DMS114 treated with DMSO at 0.1 percent for 48 hours (cell line): ENCODE measurements around the gene CTNND1.

ENCODE experiments used
- DNase-seq: peaks from one replicate; lab custom pipeline; 2025; ENCODE audit not compliant: unreplicated experiment; lab: John Stamatoyannopoulos, UW

Gene CTNND1

DNA sequence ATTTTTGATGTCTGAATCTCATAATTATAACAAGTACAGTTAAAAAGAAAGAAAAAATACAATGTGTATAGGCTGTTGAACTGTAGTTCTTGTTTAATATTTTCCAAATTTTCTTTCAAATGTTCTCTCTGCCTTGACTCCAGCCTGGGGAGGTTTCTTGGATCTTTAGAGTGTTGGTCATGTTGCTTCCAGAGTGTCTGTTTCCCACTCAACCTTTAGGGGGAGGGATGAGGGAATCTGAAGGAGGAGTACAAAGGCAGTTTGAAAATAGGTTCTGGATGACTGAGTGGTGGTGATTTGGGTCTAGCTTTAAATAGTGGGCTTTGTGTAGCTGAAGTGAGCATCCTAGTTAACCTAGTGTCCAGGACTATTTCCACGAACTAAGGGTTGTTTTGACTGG lies 2.0 kb downstream of the CTNND1 start:
- DNase-seq, result no peak

DNA sequence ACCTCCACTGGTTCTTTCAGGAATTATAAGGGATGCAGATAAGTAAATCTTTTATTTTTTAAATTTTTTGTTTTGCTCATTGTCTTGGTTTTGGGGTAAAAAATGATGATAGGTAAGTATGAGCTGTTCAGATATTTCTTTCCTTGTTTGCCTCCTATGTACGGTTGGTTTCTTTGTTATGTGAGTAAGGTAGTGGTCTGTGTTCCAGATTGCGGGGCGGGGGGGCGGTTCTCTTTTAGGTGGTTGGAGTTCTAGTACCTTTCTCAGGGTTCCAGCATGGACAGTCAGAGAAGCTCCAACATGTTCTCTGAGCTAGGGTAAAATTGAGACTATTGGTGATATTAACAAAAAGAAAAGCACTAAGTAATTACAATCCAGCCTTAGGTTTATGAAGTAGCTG lies 2.4 kb downstream of the CTNND1 start:
- DNase-seq, result no peak

DNA sequence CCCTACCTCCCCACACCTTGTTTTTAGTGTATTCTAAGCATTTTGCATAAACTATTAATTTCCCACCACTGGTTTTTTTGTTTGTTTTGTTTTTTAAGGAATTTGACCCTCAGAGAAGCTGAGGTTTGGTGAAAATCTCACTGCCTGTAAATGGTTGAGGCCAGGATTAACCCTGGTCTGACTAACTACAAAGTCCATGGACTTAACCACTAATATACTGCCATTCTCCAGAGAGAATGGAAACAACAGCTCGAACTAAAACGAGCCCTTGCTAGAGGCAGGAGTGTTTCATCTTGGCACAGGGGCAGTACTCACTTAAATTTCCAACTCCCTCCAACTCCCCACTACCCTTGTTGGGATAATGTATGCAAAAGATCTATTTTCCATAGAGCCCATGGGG lies 3.0 kb downstream of the CTNND1 start:
- DNase-seq, result no peak

DNA sequence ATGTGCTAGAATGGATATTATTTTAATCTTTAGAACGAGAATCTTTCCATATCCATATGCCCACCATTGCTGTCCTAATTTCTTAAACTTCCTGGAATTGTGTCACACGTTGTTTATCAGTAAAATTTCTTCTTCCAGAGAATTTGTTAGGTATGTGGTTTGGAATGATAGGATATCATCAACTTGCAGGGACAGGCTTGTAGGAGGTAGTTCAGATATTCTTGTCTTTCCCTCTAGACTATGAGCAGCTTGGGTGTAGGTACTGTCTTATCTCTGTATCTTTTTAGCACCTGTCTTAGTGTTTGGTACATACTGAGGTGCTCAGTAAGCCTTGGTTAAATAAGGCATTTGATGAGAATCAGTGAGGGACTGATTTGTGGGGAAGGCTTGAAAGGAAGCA lies 3.4 kb downstream of the CTNND1 start:
- DNase-seq, result no peak

DNA sequence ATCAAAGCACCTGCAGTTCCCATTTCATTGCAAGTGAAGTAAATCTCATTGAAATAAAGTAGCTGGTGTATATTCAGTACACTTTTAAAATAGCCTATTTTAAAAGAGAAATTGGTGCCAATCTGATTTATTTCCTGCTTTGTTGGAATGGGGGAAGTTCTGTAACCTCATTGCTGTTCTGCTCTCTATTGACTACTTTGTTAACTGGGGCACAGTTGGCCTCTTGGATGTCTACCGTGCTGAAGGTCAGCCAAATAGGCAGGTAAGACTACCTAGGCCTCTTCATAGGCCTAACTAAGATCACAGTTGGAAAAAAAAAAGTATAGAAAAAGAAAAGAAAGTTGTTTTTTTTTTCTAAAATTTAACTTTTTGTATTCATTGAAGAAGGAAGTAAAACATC lies 9.2 kb downstream of the CTNND1 start:
- no peak for DNase-seq

DNA sequence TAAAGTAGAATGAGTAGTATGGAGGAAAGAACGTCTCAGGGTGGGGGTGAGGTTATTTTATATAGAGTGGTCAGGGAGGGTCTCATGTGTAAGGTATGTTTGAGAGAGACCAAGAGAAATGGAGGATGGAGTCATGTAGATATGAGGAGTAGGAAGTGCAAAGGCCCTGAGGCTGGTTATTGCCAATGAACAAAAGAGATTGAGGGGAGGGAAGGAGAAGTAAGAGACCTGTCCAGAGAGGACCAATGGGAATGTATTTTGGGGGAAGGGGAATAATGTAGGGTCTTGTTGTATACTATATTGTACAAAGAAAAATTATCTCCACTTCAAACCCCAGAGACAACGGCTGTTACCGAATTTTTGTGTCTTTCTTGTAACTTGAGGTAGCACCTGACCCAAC lies 9.8 kb downstream of the CTNND1 start:
- DNase-seq, result no peak

DNA sequence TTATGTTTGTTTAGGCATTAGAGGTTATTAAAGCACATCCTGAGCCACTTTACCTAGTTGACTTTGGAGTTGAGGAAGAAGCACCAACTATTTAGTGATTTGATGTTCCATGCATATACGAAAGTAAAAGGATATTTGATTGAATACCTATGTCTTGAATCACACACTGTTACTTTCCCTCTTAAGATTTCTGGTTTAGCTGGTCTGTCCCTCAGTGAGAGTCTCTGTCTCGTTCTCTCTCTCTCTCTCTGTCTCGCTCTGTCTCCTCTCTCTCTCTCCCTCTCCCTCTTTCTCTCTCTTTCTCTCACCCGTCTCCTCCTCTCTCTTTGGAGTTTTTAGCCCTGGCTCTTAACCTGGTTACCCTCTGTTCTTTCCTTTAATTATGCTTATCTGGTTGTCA lies 11.0 kb downstream of the CTNND1 start:
- no peak for DNase-seq

DNA sequence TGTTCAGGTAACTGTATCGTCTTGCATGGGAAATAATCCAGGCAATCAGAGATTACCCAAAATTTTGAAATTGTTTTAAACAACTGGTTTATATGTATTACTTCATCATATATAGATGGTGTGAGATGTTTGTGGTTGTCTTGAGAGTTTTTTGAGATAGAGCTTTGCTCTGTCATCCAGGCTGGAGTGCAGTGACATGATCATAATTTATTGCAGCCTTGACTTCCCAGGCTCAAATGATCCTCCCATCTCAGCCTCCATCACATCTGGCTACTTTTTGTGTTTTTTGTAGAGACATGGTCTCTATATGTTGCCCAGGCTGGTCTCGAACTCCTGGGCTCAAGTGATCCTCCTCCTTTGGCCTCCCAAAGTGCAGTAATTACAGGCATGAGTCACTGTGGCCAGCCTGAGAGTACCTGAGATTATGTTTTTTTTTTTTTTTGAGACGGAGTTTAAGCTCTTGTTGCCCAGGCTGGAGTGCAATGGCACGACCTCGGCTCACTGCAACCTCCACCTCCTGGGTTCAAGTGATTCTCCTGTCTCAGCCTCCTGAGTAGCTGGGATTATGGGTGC lies 11.5 kb downstream of the CTNND1 start:
- no peak for DNase-seq

DNA sequence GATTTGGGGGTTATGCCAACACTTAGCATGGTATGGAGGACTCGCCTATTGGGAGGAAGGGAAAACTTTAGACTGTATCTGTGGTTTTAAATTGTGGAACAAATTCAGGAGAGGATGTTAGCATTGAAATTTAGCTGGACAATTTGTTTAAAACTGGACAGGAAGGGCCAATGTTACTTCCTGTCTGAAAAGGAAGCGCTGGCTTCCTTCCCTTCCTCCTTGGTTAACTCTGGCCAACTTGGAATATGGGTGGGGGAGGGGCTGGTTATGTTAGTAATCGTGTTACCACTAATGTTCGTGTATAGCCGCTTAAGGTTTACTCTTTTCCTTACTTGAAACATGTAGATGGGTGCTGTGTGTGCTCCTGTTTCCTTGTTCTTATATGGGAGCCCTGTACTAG lies 13.9 kb downstream of the CTNND1 start:
- DNase-seq, result no peak

DNA sequence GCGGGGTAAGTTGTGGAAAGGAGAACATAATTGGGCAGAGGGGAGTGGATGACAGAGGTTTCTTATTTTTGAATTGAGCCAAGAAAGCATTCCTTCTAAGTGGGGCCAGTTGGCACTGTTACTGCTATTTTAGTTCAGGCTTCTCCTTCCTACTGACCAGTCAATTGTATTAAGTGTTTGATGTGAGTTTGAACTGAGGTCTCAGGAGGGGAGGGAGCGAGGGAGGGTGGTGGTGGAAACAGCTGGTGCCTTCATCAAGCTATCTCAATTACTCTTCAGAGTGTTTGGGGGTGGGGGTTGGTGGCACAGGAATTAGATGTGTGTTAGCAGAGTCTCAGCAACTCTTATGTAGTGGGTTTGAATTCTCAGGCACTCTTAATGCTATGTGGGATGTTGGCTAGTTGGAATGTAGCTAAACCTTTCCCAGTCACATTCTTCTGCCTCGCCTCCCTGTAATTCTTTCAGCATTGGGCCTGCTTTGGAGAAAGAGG lies 14.5 kb downstream of the CTNND1 start:
- no peak for DNase-seq

DNA sequence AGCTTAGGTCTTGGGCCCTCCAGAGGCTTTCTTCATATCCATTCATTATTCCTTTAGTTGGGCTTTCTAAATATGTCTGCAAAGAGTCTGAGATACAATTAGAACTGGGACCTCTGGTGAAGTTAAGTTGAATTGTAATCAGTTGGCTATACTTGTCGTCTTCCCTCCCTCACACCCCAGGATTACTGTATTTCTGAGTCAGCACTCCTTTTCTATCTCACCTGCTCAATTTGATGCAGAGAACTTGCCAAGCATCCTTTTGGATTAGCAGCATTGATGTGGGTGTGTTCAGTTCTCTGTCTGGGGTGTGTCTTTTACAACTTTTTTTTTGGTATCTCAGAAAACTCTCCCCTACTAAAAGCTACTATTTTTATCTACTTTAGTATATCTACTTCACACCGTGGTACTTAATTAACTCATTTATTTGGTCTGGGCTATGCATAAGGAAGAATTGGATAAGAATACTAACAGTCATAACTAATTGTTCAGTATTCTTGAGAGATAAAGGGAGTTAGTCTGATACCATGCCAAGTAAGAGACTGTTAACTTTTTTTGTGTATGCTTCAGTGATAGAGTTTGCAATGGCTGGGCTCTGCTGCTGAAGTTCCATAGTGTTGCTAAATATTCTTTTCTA lies 15.1 kb downstream of the CTNND1 start:
- DNase-seq, result no peak

DNA sequence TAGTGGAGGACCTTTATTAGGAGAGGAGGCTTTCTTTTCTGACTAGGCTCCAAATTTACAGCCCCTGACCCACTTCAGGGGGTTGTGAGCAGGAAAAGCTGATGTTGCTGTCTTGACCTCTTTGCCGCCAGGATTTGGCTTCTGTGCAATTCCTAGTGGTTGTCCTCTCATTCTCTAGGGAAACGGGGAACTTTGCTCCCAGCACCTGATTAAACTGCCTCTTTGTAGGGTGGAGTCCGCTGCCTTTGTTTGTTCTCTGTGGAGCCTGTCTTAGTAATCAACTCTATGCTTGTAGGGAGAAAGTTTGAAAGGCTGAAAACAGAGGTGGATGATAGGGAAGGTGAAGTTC lies 16.3 kb downstream of the CTNND1 start:
- no peak for DNase-seq

DNA sequence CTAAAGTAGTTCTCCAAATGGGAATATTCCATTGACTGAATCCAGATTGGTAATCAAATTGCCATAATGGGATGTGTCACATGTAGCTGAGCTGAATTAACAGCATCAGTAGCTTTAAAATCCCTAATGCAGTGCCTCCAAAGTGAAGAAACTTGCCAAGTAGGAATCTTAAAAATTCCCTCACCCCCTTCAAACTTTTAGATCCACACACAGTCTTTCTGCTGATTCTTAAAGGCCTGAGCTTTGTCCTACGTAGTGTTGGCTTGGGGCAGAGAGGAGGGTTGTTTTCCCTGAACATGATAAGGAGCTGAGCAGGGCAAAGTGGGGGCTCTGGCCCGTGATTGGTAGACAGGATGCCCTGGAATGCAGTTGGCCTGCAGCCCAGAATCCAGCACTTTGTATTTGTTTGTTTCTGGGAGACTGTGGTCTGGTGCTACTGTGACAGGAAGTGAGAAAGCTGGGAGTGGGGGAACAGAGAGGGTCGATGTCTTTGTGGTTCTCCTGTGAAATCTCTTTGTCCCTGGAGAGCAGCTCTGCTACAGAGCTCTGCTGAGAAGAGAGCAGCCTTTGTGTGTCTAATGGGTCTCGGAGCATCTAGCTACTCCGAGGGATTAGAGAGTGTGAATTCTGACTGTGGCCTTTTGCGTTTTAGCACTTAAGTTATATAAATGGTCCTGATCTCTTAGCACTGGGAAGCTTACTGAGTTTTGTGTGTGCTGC lies 16.9 kb downstream of the CTNND1 start:
- no peak for DNase-seq

DNA sequence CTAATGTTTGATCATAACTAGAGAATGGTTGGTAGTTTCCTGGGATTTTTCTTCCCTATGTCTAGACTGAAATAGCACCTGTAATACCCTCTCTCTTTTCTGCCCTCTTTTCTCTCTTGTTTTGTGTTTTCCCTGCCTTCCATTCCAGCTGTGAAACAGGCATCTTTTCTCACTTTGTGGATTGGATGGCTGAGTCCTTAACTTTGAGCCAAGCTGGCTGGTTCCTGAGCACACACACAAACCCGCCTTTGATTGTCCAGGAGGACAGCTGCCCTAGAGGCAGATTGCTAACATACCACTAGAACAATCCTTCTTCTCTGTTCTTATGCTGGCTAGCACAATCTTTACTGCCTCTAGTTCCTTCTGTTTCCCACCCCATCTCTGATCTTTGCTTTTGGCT lies 17.7 kb downstream of the CTNND1 start:
- no peak for DNase-seq

DNA sequence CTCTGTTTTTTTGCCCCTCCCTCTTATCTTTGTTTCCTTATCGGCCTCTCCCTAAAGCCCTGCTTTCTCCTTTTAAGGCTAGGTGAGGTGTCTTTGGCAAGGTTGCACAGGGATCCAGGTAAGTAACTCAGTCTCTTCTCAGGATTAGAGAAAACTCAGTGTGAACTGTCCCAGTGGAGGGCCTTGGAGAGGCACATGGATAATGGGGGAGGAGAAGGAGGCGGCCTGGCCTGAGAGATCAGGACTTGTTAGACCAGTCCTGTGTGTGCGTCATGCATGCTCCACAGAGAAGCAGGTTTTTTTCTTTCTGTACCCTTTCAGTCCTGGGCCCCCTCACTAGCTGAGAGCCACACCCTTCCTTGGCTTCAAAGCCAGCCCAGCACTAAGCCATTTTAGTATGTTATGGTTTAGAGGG lies 19.9 kb downstream of the CTNND1 start:
- no peak for DNase-seq

DNA sequence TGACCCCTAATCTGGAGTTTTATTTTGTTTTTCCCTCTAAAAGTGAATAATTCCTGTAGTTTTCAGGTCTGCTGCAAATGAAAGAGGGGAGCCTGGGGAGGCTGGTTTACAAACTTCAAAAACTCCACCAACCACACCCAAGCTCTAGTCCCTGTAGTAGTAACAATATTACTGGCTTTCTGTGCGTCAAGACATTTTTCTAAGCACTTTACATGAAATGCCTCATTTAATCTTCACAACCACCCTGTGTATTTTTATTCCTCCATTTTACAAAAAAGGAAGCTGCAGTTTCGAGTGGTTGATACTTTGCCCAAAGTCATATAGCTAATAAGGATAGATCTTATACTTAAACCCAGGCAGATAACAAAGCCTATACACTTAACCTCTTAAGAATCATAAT lies 23.5 kb downstream of the CTNND1 start:
- DNase-seq, result no peak

DNA sequence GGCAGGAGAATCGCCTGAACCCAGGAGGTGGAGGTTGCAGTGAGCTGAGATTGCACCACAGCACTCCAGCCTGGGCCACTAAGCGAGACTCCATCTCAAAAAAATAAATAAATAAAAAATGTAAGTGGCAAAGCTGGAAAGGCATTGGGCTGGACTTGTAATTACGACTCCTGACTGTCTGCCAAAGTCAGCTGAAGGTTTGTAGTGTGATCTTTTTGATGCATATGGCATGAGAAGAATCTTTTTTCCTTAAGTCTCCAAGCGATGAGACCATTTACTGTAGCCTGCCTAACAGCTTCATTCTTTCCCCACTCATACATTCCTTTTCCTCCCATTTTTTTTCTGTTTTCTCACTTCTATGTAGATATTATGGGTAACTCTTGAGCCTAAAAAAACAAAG lies 24.8 kb downstream of the CTNND1 start:
- DNase-seq, result no peak

DNA sequence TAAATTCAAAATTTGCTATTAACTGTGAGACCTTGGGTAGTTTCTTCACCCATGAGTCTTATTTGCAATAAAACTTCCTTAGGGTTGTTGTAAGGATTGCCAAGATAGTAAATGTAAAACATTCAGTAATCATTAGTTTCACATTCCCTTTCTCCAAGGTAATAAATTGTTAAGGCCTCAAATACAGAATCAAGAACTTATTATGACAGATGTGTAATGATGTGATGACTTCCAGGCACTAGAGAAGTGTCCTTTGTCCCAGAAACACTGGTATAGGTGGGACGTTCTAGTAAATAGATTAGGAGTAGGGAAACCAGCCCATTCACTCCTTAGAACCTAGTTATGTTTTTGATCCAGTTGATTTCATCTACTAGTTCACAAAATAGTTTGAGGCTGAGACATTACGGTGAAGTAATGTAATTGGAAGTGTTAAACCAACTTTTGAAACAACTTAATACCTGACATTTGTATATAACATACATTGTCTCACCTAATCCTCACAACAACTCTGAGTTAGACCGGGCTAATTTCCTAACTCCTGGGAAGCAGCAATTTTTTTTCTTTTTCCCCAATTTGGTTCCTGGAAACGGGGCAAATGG lies 25.5 kb downstream of the CTNND1 start:
- no peak for DNase-seq

DNA sequence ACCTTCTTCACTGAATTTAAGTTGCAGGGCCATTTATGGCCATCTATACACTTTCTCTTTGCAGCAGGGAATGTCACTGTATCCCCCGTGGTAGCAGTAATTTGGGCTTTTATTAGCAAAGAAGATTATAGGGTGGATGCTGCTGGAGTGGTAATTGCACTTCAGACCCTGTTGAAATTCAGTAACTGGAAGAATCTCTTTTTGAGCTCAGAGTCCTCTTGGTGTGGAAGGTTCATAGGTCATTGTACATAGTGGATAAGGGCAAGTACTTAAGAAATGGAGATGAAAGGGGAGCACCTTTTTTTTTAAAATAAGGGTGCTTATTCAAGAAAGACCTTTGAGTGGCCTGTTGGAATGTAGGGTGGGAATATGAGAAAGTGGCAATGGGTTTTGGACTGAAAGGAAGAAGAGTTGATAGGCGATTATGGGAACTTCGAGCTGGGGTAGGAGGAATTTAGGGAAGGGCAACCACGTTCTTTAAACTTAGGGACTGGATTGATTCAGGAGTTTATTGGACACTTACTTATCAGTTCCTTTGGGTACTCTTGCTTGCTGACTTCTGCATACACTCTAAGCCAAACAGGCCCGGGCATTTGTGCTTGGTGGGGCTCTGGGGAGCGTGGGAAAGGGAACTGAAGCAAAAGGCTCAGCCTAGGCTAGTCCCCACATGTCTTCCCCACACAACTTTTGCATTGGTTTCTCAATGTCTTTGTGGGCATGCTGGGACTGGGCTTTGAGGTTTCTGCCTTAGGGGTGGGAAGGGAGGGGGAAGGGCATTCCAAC lies 26.5 kb downstream of the CTNND1 start:
- DNase-seq, result no peak

DNA sequence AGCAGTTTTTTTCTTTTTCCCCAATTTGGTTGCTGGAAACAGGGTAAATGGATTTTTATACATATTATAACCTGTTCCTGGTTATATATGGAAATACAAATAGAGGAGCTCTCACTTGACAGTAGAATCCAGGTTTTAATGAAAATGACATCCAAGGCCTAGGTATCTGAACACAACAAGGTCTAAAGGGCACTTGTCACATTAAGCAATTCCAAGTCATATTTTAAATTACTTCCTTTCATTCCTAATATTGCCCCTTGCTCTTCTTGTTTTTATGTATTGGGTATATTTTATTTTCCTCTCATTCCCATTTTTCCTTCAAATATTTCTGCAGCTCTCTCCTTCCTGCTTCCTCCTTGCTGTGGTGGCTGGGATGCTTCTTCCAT lies 27.1 kb downstream of the CTNND1 start:
- no peak for DNase-seq

DNA sequence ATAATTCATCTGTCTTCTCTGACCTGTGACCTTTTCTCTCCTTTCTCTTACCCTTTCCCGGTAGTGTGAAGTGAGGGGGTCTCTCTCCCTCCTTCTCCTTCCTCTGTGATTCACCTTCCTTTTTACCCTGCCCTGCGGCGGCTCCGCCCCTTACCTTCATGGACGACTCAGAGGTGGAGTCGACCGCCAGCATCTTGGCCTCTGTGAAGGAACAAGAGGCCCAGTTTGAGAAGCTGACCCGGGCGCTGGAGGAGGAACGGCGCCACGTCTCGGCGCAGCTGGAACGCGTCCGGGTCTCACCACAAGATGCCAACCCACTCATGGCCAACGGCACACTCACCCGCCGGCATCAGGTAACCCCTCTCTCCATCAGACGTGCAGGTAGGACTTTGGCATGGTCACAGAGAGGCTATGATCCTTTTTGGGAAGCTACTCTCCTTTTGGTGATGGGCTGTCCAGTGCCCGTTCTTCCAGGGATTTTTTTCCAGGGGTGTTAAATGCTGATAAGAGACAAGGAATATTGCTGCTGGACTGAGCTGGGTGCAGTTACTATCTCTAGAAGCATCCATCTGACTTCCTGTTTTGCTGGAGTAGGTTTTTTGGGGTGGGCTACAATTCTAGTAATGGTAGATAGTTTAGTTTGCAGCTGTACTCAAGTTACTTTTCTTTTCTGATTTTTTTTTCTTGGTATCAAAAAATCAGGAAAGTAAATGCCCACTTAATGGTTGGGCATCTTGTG lies 29.9 kb downstream of the CTNND1 start:
- DNase-seq, result no peak
